Measurements from ENCODE around the gene PRDX4.

The PRDX4 gene

DNA sequence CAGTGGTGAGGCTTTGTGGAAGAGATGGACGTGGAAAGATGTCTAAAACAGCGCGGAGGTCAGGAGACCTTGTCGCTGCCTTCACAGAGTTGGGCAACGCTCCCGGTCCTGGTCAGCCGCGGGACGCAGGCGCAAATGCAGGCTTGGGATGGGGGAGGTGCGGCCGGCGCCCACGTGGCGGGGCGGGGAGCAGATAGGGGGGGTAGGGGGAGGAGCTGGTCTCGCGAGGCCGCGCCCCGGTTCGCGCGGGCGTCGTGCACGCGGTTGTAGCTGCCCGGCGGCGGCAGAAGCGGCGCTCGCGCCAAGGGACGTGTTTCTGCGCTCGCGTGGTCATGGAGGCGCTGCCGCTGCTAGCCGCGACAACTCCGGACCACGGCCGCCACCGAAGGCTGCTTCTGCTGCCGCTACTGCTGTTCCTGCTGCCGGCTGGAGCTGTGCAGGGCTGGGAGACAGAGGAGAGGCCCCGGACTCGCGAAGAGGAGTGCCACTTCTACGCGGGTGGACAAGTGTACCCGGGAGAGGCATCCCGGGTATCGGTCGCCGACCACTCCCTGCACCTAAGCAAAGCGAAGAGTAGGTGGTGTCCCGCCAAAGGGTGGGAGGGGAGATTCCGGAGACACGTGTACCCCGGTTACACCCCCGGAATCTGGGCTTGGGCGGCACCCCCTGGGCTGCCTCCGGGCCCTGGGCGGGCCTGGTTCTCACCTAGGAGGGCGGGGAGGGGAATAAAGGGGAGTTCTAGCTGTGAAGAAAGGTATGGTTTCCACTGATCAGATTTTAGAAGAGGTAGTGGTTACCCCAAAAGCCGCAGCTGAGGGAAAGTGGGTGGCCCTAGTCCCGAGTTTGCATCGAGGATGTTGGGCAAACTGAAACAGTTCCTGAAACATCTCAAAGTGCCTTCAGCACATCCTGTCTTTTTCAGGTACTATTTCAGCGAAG lies at the start of gene PRDX4:
Gene PRDX4, plus strand, starts transcription at position 255 of the 939 bp plus-strand sequence. Its CDS starts 78 bp downstream, at position 333.
- DNase-seq (ENCODE audit: low read depth), result peak; percentile 85
- H3K4me3 ChIP-seq (ENCODE audit: low read length), result peak within 1 kb of the TSS; percentile 75
- TF ChIP-seq, protein P1, sequence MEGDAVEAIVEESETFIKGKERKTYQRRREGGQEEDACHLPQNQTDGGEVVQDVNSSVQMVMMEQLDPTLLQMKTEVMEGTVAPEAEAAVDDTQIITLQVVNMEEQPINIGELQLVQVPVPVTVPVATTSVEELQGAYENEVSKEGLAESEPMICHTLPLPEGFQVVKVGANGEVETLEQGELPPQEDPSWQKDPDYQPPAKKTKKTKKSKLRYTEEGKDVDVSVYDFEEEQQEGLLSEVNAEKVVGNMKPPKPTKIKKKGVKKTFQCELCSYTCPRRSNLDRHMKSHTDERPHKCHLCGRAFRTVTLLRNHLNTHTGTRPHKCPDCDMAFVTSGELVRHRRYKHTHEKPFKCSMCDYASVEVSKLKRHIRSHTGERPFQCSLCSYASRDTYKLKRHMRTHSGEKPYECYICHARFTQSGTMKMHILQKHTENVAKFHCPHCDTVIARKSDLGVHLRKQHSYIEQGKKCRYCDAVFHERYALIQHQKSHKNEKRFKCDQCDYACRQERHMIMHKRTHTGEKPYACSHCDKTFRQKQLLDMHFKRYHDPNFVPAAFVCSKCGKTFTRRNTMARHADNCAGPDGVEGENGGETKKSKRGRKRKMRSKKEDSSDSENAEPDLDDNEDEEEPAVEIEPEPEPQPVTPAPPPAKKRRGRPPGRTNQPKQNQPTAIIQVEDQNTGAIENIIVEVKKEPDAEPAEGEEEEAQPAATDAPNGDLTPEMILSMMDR (conservative IDR thresholded peaks at IDR 0.05; ENCODE audit: low read length), result no peak

DNA sequence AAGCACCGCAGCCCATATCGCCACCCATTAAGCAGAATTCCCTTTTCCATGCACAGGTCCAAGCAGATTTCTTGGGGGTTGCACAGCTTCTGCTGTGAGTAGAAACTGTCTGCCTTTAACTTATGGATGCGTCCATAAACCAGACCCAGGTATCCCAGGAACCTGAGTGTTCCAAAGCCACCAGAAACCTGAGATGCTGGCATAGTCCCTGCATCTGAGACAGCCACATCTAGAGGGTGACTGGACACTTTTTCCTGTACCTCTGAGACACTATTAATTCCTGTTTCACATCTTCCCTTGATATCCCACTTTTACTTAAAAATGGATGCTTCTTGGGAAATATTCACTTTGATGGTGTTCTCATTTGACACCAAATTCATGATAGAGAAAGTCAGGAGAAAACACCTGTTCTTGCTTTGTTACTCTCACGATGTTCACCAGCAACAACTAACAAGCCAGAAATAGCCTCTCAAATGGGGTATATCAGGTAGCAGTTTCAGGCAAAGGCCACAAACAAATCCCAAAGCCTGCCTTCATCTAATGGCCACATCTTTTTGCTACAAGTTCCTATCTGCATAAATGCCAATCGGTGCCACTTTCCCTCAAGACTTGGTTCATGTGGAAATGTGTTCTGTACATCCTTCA lies 45.5 kb upstream of the PRDX4 start:
- no peak for DNase-seq (ENCODE audit: low read depth)
- no peak overlapping the region for H3K4me3 ChIP-seq (ENCODE audit: low read length)
- TF ChIP-seq, protein P1 (conservative IDR thresholded peaks at IDR 0.05; ENCODE audit: low read length), result no peak

DNA sequence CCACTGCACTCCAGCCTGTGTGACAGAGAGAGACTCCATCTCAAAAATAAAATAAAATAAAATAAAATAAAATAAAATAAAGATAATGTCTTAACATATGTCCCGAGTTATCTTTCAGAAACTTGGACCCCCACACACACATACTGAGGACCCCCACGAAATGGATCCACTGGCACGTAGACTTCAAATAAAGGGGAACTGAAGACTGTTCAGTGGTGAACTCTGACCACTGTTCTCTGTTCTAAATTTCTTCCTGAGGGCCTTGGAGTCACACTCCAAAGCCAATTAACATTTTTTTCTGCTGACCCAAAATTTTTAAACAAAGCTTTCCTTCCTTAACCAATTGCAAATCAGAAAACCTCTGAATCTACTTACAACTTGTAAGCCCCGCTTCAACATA lies 43.5 kb upstream of the PRDX4 start:
- no peak for DNase-seq (ENCODE audit: low read depth)
- TF ChIP-seq, protein P1 (conservative IDR thresholded peaks at IDR 0.05; ENCODE audit: low read length), result no peak
- H3K4me3 ChIP-seq (ENCODE audit: low read length), result no peak overlapping the region

DNA sequence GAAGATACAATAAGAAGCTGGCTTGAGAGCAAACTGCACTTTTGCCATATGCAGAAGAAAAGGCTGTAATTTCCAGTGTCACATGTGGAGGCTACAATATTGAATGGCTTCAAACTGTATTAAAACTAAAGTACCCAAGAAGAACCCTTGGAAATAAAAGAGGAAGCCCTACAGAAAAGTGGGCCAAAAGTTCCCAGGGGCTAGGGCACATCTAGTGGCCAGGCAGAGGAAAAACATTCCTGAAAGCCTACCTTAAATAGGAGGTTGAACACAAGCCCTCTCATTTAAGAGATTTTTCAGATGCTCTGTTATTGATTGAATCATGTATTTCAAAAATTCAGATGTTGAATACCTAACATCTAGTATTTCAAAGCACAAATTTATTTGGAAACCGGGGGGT lies 40.6 kb upstream of the PRDX4 start:
- no peak for DNase-seq (ENCODE audit: low read depth)
- TF ChIP-seq, protein P1 (conservative IDR thresholded peaks at IDR 0.05; ENCODE audit: low read length), result no peak
- H3K4me3 ChIP-seq (ENCODE audit: low read length), result no peak overlapping the region

DNA sequence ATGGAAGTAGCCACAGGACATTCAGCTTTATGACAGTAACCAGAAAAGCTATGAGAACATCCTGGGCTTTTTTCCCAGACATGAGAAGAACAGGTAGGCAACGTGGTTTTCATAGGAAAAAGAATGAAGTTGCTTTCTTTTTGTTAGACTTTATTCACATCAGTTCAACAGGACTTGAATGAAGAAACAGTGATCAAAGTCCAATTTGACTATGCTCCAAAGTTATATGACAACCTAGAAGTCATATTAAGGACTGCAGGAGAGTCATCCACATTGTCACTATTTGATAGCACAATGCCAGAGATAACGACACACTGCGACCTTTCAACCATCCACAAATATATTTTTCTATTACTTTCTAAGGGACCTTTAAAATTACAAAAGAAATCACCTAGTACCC lies 39.2 kb upstream of the PRDX4 start:
- H3K4me3 ChIP-seq (ENCODE audit: low read length), result no peak overlapping the region
- no peak for DNase-seq (ENCODE audit: low read depth)
- TF ChIP-seq, protein P1 (conservative IDR thresholded peaks at IDR 0.05; ENCODE audit: low read length), result no peak

DNA sequence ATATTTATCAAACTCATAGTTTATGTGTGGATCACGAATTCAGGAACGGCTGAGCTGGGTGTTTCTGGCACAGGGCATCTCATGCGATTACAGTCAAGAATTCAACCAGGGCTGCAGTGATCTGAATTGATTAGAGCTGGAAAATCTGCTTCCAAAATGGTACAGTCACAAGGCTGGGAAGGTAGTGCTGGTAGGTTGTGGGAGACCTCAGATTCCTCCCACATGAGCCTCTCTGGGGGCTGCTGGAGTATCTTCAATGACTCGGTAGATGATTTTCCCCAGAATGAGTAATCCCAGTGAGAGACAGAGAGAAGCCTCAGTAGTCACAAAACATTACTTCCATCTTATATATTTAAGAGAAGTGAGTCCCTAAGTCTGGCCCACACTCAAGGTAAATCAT lies 36.2 kb upstream of the PRDX4 start:
- TF ChIP-seq, protein P1 (conservative IDR thresholded peaks at IDR 0.05; ENCODE audit: low read length), result no peak
- no peak overlapping the region for H3K4me3 ChIP-seq (ENCODE audit: low read length)
- DNase-seq (ENCODE audit: low read depth), result no peak

Measured in AG10803 (cell line).